Astrocyte of the spinal cord (primary cell): ENCODE data around the gene APLP2.
"Not testable (repeated sequence)": the region's sequence is repeated elsewhere in the genome, so short reads cannot be mapped to it uniquely, and the experiment has no call there.

ENCODE experiments used
- DNase-seq: peaks from one replicate; pipeline ENCODE4 v3.0.0; 2011; ENCODE audit warnings: low read depth, low spot score
- H3K4me3 ChIP-seq: 2 replicates; pipeline ENCODE4 v1.5.1; 2011; ENCODE audit warnings: low read depth, mild to moderate bottlenecking, low read length, moderate library complexity
- in situ Hi-C: cut with HindIII; loops from 2 replicates; pipeline ENCODE4 v1.10.0; 2017; ENCODE audit warnings: low sequenced_read_pairs
- TF ChIP-seq, protein P1 (sequence below): IDR thresholded peaks from 2 replicates; pipeline ENCODE4 v1.5.1; 2012; ENCODE audit warnings: low read depth, mild to moderate bottlenecking, low read length, inconsistent platforms

The APLP2 gene

DNA sequence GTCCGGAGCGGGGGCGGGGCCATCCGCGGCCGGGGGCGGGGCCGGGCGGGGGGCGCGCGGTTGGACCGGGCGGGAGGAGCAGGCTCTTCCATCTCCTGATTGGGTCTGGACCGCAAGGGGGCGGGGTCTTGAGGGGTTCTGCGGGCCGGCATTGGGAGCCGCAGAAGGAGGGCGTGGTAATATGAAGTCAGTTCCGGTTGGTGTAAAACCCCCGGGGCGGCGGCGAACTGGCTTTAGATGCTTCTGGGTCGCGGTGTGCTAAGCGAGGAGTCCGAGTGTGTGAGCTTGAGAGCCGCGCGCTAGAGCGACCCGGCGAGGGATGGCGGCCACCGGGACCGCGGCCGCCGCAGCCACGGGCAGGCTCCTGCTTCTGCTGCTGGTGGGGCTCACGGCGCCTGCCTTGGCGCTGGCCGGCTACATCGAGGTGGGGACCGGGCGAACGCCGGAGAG is at the start of gene APLP2:
TSS of gene APLP2 (plus strand) at position 236 of the 450 bp plus-strand sequence. CDS start at position 320, 84 bp downstream.
- peak; percentile 99 for DNase-seq
- TF ChIP-seq, protein P1, sequence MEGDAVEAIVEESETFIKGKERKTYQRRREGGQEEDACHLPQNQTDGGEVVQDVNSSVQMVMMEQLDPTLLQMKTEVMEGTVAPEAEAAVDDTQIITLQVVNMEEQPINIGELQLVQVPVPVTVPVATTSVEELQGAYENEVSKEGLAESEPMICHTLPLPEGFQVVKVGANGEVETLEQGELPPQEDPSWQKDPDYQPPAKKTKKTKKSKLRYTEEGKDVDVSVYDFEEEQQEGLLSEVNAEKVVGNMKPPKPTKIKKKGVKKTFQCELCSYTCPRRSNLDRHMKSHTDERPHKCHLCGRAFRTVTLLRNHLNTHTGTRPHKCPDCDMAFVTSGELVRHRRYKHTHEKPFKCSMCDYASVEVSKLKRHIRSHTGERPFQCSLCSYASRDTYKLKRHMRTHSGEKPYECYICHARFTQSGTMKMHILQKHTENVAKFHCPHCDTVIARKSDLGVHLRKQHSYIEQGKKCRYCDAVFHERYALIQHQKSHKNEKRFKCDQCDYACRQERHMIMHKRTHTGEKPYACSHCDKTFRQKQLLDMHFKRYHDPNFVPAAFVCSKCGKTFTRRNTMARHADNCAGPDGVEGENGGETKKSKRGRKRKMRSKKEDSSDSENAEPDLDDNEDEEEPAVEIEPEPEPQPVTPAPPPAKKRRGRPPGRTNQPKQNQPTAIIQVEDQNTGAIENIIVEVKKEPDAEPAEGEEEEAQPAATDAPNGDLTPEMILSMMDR = no peak
- H3K4me3 ChIP-seq = peak within 1 kb of the TSS; percentile 70
- in situ Hi-C loops = no loop called here

DNA sequence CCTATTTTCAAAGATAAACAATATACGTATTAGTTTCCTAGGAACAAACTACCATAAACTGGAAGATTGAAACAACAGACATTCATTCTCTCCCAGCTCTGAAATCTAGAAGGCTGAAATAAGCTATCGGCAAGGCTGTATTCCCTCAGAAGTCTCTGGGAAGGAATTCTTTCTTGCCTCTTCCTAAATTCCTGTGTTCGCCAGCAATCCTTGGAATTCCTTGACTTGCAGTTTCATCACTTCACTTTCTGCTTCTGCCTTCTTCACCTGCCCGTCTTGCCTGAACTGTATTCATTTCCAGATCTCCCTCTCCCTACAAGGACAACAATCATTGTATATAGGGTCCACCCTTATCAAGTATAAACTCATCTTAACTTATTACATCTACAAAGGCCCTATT is 49.4 kb upstream of the APLP2 start:
- in situ Hi-C loops = no loop called here
- no peak for DNase-seq
- no peak overlapping the region for H3K4me3 ChIP-seq
- TF ChIP-seq, protein P1 = no peak

DNA sequence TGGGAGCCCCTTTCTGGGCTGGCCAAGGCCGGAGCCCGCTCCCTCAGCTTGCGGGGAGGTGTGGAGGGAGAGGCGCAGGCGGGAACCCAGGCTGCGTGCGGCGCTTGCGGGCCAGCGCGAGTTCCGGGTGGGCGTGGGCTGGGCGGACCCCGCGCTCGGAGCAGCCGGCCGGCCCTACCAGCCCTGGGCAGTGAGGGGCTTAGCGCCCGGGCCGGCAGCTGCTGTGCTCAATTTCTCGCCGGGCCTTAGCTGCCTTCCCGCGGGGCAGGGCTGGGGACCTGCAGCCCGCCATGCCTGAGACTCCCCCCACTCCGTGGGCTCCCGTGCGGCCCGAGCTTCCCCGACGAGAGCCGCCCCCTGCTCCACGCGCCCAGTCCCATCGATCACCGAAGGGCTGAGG is 48.1 kb upstream of the APLP2 start:
- in situ Hi-C loops, DNase-seq, H3K4me3 ChIP-seq: not testable (repeated sequence)

DNA sequence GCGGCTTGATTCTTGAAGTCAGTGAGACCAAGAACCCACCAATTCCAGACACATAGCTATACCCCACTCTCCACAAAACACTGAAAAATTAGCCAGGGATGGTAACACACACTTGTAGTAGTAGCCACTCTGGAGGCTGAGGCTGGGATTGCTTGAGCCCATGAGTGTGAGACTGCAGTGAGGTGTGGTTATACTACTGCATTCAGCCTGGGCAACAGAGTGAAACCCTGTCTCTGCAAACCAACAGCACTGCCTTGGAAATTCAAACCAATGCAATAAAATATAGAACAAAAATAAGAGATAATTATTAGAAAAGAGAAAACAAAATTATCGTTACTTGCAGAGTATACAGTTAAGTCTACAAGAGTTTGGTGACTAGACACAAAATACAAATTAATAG is 46.9 kb upstream of the APLP2 start:
- no peak for DNase-seq
- TF ChIP-seq, protein P1 = no peak
- no peak overlapping the region for H3K4me3 ChIP-seq
- in situ Hi-C loops = no loop called here

DNA sequence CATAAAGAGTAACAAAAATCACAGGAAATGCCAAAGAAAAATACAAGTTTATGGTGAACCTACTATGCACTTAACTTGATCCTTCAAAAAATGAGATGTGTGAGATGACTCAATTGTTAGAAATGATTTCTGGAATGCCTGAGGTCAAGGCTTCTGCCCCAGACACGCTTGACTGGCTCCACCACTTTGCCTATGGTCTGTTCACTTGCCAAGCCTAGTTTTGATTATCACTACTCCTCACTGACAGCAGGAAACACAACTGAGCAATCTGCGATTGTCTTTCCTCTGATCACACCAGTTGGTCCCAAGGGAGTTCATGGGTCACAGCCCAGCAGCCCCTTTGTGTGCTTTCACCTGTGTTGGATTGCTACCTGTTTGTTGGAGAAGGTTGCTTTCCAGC is 46.5 kb upstream of the APLP2 start:
- peak; percentile 56 for DNase-seq

DNA sequence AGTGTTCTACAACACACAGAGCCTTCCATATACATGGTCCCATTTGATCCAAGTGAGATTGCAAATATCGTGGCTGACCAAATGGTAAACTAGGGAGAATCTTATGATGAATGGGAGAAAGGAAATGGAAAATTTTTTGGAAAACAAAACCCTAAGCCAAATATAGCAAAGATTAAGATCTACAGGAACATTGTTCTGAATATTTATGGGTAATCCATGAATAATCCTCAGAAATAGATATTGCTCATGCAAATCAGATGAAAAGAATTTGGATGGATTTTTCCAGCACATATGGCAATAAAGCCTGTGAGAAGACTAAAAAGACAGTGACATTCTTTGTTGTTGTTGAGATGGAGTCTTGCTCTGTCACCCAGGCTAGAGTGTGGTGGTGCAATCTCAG is 45.3 kb upstream of the APLP2 start:
- DNase-seq = no peak
- in situ Hi-C loops = no loop called here
- TF ChIP-seq, protein P1 = no peak
- no peak overlapping the region for H3K4me3 ChIP-seq

More for the DNA sequence above, 46.5 kb upstream of the APLP2 start:
- in situ Hi-C loops = no loop called here
- no peak overlapping the region for H3K4me3 ChIP-seq
- TF ChIP-seq, protein P1 = no peak

DNA sequence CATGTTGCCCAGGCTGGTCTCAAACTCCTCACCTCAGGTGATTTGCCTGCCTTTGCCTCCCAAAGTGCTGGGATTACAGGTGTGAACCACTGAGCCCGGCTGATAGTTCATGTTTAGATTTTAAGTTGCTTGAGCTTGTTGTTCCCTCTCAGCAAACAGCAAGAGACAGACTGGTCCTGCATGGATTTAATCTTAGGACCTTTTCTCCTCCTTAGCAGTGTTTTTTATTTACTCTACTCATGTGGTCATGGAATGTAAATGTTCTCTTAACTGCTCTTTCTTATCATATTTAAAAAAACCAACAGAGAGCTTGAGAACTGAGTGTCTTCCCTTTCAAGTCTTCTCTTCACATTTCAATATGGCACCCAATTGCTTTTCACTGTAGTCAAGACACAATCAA is 44.3 kb upstream of the APLP2 start:
- DNase-seq = no peak
- H3K4me3 ChIP-seq = no peak overlapping the region
- TF ChIP-seq, protein P1 = no peak
- in situ Hi-C loops = no loop called here
